GM19099 (cell line): ENCODE results near the gene FER1L5.

Experiments
- POLR2A ChIP-seq: IDR thresholded peaks from 3 replicates; pipeline ENCODE4 v1.6.1; 2011; ENCODE audit warnings: low read depth; ENCODE audit not compliant: insufficient read length; ENCODE audit errors: extremely low read depth

FER1L5 gene

DNA sequence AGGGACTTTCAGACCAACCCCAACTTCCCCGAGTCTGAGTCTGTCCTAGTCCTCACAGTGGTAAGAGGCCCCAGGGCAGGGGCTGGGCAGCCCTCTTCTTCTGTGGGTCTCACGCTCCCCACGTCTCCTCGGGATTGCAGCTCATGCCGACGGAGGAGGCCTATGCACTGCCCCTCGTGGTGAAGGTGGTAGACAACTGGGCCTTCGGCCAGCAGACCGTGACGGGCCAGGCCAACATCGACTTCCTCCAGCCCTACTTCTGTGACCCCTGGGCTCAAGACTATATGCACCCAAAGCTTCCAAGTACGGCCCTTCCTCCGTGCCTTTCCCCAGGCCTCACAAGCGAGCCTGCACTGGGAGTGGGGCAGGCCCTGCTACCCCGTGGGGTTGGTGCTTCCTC lies 53.0 kb downstream of the FER1L5 start:
- no peak for TF ChIP-seq POLR2A

DNA sequence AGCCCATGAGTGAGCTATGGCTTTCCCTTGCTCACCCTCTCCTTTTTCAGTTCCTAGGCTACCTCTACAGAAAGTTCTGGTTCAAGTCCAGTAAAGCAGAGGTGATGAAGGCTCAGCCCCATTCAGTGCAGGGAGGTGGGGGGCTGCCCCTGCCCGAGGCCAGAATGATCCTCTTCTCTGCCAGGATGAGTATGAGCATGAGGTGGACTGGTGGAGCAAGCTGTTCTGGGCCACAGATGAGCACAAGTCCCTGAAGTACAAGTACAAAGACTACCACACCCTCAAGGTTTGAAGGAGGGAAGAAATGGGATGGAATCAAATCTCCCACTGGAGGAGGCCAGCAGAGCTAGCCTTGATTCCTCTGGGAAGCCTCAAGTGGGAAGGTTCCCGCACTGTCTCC lies 54.9 kb downstream of the FER1L5 start:
- no peak for TF ChIP-seq POLR2A

DNA sequence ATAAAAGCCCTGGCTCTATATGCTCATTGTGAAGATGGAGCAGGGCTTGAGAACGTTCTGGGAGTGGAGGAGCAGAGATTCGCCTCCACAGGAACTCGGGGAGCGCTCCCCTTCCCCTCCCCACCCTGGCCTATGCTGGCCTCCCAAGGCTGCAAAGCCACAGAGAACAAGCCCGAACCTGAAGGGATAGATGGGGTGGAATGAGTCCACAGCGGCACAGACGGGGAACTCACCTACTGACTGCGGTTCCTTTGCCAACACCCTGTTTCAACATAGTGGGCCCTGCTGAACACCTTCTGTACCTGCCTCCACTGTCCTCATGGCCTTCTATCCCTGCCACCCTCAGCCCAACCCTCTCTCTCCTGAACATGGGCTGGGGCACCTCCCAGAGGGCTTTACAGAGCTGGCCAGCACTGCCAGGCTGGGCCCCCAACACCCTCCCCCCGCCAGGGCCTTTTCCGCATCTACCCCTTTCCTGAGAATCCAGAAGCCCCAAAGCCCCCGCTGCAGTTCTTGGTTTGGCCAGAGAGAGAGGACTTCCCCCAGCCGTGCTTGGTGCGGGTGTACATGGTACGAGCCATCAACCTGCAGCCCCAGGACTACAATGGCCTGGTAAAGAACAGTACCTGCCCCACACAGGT lies 55.8 kb downstream of the FER1L5 start:
- TF ChIP-seq POLR2A, result no peak

DNA sequence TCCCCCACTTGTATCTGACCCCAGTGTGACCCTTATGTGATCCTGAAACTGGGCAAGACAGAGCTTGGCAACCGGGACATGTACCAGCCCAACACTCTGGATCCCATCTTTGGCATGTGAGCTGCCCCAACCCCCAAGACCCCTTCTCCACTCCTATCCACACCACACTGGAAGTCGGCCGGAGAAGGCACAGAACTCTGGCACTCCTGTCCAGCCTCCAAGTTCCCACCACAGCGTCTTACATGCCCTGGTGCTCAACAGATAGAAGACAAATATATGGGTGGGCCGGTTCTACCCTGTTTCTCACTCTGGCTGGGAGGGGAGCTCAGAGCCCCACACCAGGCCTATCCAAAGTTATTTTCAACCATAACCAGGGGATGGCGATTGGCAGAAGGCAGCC lies 56.5 kb downstream of the FER1L5 start:
- TF ChIP-seq POLR2A, result no peak

DNA sequence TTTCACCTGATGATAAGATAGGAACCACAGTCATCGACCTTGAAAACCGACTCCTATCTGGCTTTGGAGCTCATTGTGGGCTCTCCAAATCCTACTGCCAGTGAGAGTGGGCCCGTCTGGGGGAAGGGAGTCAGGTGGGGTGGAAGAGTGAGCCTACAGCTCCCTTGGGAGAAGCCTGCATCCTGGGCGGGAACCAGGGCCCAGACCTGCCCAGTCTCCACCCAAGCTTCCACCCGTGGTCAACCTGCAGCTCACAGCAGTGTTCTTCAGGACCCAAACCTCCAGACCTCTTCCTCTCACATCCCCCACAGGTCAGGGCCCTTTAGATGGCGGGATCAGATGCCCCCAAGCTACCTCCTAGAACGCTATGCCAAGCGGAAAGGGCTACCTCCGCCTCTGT lies 57.1 kb downstream of the FER1L5 start:
- no peak for TF ChIP-seq POLR2A

DNA sequence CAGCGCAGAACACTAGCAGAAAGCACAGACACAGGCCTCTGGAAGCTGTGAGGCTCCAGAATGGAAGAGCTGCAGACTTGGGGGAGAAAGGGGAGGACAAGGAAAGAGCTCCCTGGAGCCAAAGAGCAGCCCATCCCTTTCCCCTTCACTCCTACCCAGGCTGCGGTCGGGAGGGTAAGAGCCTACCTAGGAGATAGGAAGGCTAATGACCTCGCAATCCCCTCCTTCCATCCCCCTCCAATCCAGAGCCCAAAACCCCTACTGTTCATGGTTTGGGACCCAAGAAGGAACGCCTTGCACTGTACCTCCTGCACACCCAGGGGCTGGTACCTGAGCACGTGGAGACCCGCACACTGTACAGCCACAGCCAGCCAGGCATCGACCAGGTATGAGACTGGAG lies 57.5 kb downstream of the FER1L5 start:
- TF ChIP-seq POLR2A, result no peak

DNA sequence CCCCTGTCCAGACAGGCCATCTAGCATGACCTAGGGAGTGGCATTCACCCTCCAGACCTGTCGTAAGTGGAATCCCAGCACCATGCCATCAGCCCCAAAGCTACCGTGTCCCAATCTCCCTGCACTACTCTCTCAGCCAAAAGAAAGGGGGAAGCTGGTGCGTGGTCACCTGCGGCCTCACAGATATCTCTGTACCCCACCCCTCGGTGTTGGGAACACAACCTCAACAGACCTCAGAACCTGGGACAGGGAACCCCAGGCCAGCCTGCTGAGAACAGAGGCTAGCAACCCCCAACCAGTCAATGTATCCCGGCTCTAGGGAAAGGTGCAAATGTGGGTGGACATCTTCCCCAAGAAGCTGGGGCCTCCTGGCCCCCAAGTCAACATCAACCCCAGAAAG lies 59.1 kb downstream of the FER1L5 start:
- no peak for TF ChIP-seq POLR2A

DNA sequence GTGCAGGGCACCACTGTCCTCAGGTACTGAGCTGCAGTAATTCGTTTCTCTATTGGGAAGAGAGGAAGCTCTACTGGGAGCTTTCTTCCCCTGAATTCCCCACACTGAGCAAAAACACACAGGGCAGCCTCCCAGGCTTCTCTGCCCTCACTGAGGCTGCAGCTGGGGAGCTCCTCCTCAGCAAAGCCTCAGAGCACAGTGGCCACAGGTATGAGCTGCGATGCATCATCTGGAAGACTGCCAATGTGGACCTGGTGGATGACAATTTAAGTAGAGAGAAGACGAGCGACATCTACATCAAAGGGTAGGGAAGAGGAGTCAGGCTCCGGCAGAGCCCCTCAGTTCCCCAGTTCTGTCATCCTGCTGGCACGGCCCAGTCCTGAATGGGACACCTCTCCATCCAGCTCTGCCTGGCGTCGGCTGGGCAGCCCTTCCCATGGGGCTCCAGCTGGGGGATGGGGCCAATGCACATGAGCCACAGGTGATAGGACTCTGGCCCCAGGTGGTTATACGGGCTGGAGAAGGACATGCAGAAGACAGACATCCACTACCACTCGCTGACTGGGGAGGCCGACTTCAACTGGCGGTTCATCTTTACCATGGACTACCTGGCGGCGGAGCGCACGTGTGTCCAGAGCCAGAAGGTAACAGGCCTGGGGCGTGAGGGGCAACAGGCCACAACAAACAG lies 59.7 kb downstream of the FER1L5 start:
- no peak for TF ChIP-seq POLR2A

DNA sequence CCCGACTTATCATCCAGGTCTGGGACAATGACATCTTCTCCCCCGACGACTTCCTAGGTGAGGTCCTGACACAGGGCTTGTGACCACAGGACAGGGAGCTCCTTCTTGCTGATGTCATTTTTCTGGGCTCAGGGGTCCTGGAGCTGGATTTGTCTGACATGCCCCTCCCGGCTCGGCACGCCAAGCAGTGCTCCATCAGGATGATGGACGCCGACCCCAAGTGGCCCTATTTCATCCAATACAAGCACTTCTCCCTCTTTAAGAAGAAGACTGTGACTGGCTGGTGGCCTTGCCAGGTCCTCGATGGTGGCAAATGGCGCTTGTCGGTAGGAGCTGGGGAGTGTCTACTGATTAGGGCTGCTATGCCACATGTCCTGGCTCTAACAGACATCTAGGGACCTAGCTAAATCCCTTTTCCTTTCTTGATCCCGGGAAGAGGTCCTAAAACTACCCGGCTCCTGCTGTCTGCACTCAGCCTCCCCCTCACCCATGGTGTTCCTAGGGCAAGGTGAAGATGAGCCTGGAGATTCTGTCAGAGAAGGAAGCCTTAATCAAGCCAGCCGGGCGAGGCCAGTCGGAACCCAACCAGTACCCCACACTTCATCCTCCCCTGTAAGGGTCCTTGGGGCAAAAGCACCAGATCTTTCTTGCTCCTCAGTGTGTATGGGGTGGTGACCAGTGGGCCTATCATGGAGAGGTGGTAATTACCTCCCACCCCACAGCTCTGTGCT lies 60.6 kb downstream of the FER1L5 start:
- no peak for TF ChIP-seq POLR2A

DNA sequence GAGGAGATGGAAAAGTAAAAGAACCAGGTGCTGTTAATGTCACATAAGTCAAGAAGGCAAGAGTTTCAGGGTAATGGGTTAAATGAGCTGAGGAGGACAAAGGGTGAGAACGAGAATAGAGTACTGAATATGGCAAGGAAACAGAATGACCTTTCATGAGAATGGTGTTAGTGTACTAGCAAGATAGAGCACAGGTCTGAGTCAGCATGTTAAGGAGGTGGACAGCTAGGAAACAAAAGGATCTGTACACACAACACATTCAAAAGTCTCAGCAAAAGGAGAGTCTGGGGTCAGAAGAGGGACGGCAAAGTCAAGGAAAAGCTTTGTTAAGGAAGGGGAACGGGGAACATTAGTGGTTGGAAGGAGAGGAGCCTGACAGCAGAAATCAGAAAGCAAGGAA lies 68.4 kb downstream of the FER1L5 start:
- no peak for TF ChIP-seq POLR2A

DNA sequence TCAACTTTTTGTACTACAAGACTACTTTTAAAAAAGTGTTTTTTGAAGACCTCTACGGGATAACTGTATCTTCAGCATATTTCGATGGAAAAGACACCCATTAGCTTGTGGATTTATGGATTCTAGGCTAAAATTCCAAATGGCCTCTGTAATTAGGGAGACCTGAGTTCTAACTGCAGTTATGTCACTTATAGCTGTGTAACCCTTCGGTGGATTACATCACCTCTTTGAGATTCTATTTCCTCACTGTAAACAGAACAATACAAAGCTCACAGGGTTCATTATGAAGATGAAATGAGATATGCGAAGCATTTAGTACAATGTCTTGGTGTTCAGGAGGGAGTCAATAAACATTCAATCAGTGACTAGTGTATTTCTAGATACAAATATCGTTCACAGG lies 73.1 kb downstream of the FER1L5 start:
- TF ChIP-seq POLR2A, result no peak

DNA sequence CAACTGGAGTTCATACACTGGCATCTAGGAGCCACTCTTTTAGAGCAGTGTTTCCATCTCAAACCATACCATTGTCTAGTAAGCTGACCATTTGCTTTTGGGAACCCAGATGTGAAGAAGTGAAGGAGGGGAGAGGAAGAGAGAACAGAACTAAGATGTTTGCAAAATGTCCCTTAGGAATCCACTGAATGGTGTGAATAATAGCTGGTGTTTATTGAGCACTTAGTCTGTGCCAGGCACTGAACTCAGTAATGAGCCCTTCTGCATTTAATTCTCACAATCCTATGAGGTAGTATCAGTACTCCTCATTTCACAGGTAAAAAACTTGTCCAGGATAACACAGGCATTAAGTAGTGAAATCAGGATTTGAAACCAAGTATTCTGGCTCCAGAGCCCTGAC lies 73.8 kb downstream of the FER1L5 start:
- no peak for TF ChIP-seq POLR2A

DNA sequence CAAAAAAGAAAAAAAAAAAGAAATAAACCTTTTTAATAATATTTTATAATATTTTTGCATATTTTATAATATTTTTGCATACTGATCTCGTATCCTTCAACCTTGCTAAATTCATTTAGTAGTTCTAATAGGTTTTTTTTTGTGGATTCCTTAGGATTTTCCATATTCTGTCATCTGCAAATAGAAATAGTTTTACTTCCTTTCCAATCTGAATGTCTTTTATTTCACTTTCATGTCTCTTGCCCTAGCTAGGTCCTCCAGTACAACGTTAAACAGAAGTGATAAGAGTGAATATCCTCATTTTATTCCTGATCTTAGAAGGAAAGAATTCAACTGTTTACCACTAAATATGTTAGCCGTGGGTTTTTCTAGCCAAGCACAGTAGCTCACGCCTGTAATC lies 83.6 kb downstream of the FER1L5 start:
- TF ChIP-seq POLR2A, result no peak

DNA sequence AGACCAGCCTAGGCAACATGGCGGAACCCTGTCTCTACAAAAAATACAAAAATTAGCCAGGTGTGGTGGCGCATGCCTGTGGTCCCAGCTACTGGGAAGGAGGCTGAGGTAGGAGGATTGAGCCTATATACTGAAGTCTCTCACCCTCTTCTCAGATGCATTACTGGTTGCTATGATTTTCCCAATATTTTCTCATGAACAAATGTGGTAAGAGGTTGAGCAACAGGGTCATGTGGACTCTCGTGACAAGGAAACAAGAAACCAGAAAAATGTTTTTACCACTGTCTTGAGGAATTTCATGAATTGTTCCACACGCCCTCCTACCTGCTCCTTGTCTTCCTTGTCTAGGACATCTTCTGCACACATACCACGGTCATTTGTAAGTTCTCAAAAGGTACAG lies 84.9 kb downstream of the FER1L5 start:
- TF ChIP-seq POLR2A, result no peak

DNA sequence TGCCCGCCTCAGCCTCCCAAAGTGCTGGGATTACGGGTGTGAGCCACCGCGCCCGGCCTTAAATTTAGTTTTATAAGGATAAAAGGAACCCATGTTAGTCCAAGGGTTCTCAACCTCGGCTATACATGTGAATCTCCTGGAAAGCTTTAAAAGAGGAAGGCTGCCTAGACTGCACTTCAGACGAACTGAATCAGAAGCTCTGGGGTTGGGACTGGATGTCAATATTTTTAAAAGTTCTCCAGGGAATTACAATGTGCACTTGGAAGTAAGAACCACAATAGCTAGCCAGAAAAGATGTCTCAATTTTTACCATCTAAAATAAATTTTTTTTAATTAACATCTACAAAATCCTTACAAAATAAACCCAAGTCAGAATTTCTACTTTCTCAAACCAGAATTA lies 87.2 kb downstream of the FER1L5 start:
- no peak for TF ChIP-seq POLR2A

DNA sequence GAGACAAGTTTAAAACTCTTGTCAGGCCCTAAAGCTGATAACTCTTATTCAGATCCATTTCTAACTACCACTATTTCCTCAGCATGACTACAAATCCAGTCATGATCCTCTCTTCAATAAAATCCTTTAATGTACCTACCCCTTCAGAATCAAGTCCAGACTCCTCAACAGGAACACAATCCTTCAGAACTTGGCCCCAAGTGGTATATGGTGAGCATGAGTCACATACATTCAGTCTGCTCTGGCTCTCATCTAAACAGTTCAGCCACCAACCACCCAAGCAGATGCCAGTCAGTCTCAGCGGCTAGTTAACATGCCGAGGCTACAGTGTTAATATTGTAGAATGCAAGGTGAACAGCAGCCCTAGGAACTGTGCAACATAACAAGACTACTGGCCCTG lies 87.6 kb downstream of the FER1L5 start:
- no peak for TF ChIP-seq POLR2A
